ENCODE results near the gene RECQL5.

- TF ChIP-seq CTCF (IDR thresholded peaks at IDR 0.05; ENCODE audit: low read depth, low read length): no peak
- TF ChIP-seq EZH2phosphoT487 (IDR thresholded peaks at IDR 0.05; ENCODE audit: low read depth): no peak
Observed at GRCh38 chr17:75639771-75640555, 27.0 kb downstream of the RECQL5 start.
